CD14-positive monocyte (primary cell): Measurements from ENCODE around the gene MTMR12. TPM values are rescaled to one million over a fixed set of nuclear protein-coding genes. Genes with fewer than 3 reads are reported as not detected.

Source experiments
- DNase-seq, 3 donors: peaks; one replicate each; pipeline ENCODE4 v3.0.0-alpha.2; 2011 to 2022
- H2AFZ ChIP-seq: 2 replicates; pipeline ENCODE4 v1.6.0; 2012; ENCODE audit warnings: mild to moderate bottlenecking, low read depth, low read length, inconsistent platforms; ENCODE audit not compliant: insufficient read depth, poor library complexity, severe bottlenecking
- H3K27ac ChIP-seq, 2 donors: 1 replicate in 1 of 2; 2 replicates in 1 of 2; pipeline ENCODE4 v1.5.1; 2012 to 2013; ENCODE audit warnings: low read length in 2 of 2, control low read depth in 1 of 2, inconsistent platforms in 1 of 2, low read depth in 1 of 2, mild to moderate bottlenecking in 1 of 2
- H3K27me3 ChIP-seq, 2 donors: one replicate each; pipeline versions ENCODE4 v1.6.0 to v1.6.1; 2011 to 2013; ENCODE audit warnings: low read length in 2 of 2; ENCODE audit not compliant: control insufficient read depth in 2 of 2, insufficient read depth in 2 of 2
- H3K36me3 ChIP-seq, 2 donors: replicated peaks in 1 of 2; 1 replicate in 1 of 2; 2 replicates in 1 of 2; pipeline versions ENCODE4 v1.5.1 to v1.6.1; 2012 to 2013; ENCODE audit warnings: low read length in 2 of 2, control low read depth in 1 of 2, inconsistent platforms in 1 of 2, mild to moderate bottlenecking in 1 of 2; ENCODE audit not compliant: insufficient read depth in 2 of 2, control insufficient read depth in 1 of 2
- H3K4me1 ChIP-seq, 2 donors: 1 replicate in 1 of 2; 2 replicates in 1 of 2; pipeline versions ENCODE4 v1.5.1 to v1.6.1; 2012 to 2013; ENCODE audit warnings: low read length in 2 of 2, control low read depth in 1 of 2, inconsistent platforms in 1 of 2, mild to moderate bottlenecking in 1 of 2, moderate library complexity in 1 of 2; ENCODE audit not compliant: insufficient read depth in 2 of 2, control insufficient read depth in 1 of 2
- H3K4me2 ChIP-seq: replicated peaks from 2 replicates; pipeline ENCODE3; 2012; ENCODE audit warnings: low read length, moderate library complexity, mild to moderate bottlenecking; ENCODE audit not compliant: poor library complexity, severe bottlenecking; ENCODE audit errors: extremely low read depth
- H3K4me3 ChIP-seq, 3 experiments: fragments of 200-600 bp in 1 of 3; sonication (generic) in 1 of 3; replicated peaks in 1 of 3; 1 replicate in 2 of 3; 2 replicates in 1 of 3; pipeline ENCODE4 v1.5.1; 2011 to 2013; ENCODE audit warnings: low read length in 3 of 3, mild to moderate bottlenecking in 3 of 3, control low read depth in 2 of 3, low read depth in 2 of 3, inconsistent platforms in 1 of 3, moderate library complexity in 1 of 3
- H3K79me2 ChIP-seq: 2 replicates; pipeline ENCODE4 v1.6.0; 2012; ENCODE audit warnings: mild to moderate bottlenecking, control low read depth, inconsistent platforms, low read length, moderate library complexity; ENCODE audit not compliant: insufficient read depth
- H3K9ac ChIP-seq: 2 replicates; pipeline ENCODE4 v1.6.0; 2017; ENCODE audit warnings: low read length, mild to moderate bottlenecking; ENCODE audit not compliant: insufficient read depth, poor library complexity, severe bottlenecking
- H3K9me3 ChIP-seq, 2 donors: replicated peaks in 1 of 2; 1 replicate in 1 of 2; 2 replicates in 1 of 2; pipeline versions ENCODE4 v1.5.1 to v1.6.1; 2012 to 2013; ENCODE audit warnings: low read length in 2 of 2, control low read depth in 1 of 2; ENCODE audit not compliant: control insufficient read depth in 1 of 2, insufficient read depth in 1 of 2
- H4K20me1 ChIP-seq: 2 replicates; pipeline ENCODE4 v1.6.0; 2012; ENCODE audit warnings: mild to moderate bottlenecking, low read length, control low read depth, moderate library complexity; ENCODE audit not compliant: insufficient read depth
- H3K27ac Mint-ChIP-seq, 7 donors: one replicate each; pipeline ENCODE4 v1.8.0; 2020; ENCODE audit warnings: mild to moderate bottlenecking in 7 of 7, mixed read lengths in 7 of 7, moderate library complexity in 6 of 7, inconsistent platforms in 2 of 7
- H3K27me3 Mint-ChIP-seq, 3 donors: one replicate each; pipeline ENCODE4 v1.8.0; 2021 to 2022; ENCODE audit warnings: low read depth in 3 of 3, mild to moderate bottlenecking in 3 of 3, mixed read lengths in 3 of 3, moderate library complexity in 3 of 3, inconsistent platforms in 1 of 3
- H3K36me3 Mint-ChIP-seq, 2 donors: one replicate each; pipeline ENCODE4 v1.8.0; 2020; ENCODE audit warnings: mixed read lengths in 2 of 2, inconsistent platforms in 1 of 2, mild to moderate bottlenecking in 1 of 2
- H3K4me1 Mint-ChIP-seq: one replicate; pipeline ENCODE4 v1.8.0; 2020; ENCODE audit warnings: mild to moderate bottlenecking, mixed read lengths
- H3K4me3 Mint-ChIP-seq, 2 donors: one replicate each; pipeline ENCODE4 v1.8.0; 2020; ENCODE audit warnings: mild to moderate bottlenecking in 2 of 2, mixed read lengths in 2 of 2, moderate library complexity in 1 of 2
- H3K9me3 Mint-ChIP-seq, 7 donors: one replicate each; pipeline ENCODE4 v1.8.0; 2020 to 2022; ENCODE audit warnings: mixed read lengths in 7 of 7, mild to moderate bottlenecking in 6 of 7, moderate library complexity in 6 of 7, inconsistent platforms in 2 of 7
- WGBS: methylation state at CpG from one replicate; pipeline ENCODE4 v1.1.5; 2013; ENCODE audit warnings: missing lambda C conversion rate; ENCODE audit not compliant: insufficient coverage; 5-methylcytosine and 5-hydroxymethylcytosine counted together
- intact Hi-C, 2 donors: fragments of 100-400 bp; cut with micrococcal nuclease; formaldehyde crosslinking; loops; one replicate each; pipeline versions ENCODE4 v1.15.0 to v1.15.1; 2023
- polyA minus RNA-seq: library from RNA; depleted of rRNA, polyadenylated mRNA; stranded (reverse); fragments of >200 nt; gene quantifications from 2 replicates; pipeline ENCODE4 v1.2.3, GENCODE V29; 2012
- polyA plus RNA-seq, 3 donors: library from polyadenylated mRNA; depleted of rRNA in 1 of 3; unstranded in 2 of 3; stranded (reverse) in 1 of 3; fragments of 300-500 nt in 2 of 3; fragments of >200 nt in 1 of 3; fragmentation: Illumina TruSeq in 2 of 3; gene quantifications; 1 replicate in 2 of 3; 2 replicates in 1 of 3; pipeline ENCODE4 v1.2.3, GENCODE V29; 2012 to 2021
- total RNA-seq, 12 experiments: library from RNA in 1 of 12; stranded (reverse) in 1 of 12; fragments of 120-200 nt in 1 of 12; gene quantifications; one replicate each; pipeline ENCODE4 v1.2.4 and lab custom pipeline; 2013 to 2026; ENCODE audit warnings: mixed read lengths in 6 of 12, inconsistent platforms in 1 of 12
- TF ChIP-seq, protein P1 (sequence below): fragments of 200-600 bp; IDR thresholded peaks from one replicate; pipeline ENCODE4 v1.8.0; 2022; ENCODE audit warnings: antibody characterized with exemption, mild to moderate bottlenecking

The MTMR12 gene, protein sequence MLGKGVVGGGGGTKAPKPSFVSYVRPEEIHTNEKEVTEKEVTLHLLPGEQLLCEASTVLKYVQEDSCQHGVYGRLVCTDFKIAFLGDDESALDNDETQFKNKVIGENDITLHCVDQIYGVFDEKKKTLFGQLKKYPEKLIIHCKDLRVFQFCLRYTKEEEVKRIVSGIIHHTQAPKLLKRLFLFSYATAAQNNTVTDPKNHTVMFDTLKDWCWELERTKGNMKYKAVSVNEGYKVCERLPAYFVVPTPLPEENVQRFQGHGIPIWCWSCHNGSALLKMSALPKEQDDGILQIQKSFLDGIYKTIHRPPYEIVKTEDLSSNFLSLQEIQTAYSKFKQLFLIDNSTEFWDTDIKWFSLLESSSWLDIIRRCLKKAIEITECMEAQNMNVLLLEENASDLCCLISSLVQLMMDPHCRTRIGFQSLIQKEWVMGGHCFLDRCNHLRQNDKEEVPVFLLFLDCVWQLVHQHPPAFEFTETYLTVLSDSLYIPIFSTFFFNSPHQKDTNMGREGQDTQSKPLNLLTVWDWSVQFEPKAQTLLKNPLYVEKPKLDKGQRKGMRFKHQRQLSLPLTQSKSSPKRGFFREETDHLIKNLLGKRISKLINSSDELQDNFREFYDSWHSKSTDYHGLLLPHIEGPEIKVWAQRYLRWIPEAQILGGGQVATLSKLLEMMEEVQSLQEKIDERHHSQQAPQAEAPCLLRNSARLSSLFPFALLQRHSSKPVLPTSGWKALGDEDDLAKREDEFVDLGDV
- total RNA-seq (2013) = 13.5 TPM
- 10 to 100 TPM; 10.3 to 19.0 (median 17.3) TPM for polyA plus RNA-seq
- 7.6 and 9.5 TPM in 2 replicates for polyA minus RNA-seq
- total RNA-seq (lab: John Stamatoyannopoulos, UW) = 7.1 to 38.9 (median 34.2) reads per million in 11 experiments

DNA sequence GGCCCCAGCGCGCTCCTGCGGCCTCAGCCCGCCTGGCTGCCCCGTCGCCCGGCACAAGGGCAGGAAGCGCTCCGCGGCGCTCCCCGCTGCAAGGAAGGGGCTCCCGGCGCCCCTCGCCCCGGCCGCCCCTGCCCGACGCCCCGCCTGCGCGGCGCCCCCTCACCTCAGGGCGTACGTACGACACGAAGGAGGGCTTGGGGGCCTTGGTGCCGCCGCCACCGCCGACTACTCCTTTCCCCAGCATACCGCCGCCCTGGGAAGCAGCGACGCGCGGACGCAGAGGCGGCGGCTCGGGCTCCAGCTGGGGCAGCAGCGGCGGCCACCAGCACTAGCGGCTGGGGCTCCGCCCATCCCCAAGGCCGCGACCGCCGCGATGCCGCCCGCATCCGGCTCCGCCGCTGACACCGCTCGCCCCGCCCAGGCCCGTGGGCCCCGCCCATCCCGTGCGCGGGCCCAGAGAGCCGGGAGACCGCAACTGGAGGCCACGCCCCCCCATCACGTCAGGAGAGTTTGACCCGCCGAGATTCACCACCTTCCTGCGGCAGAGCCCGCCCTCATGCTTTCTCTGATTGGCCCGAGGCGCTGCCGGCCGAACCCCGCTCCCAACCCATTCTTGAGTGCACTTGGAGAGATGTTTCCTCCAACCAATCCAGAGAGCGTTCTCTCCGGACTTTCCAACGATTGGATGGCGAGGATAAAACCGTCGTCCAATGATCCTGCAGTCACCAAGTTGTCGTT, at the start of gene MTMR12:
Gene MTMR12, minus strand, starts transcription at position 345 of the 738 bp plus-strand sequence. Its CDS starts 101 bp downstream, at position 244.
- H3K9me3 ChIP-seq = no peaks in the 10 kb centered on the region
- peak; percentile 99 for DNase-seq
- peak within 1 kb of the TSS; percentile 57 to 88 (median 82) for H3K4me3 ChIP-seq
- peak within 1 kb of the TSS; percentile 91 for H3K9ac ChIP-seq
- Mint-ChIP-seq H3K27me3 (peaks cover 1 to 5% (median 2%) of the 10 kb centered on the region in 3 donors), H3K36me3 (peaks cover 0 to 6% of the 10 kb centered on the region in 2 donors), H3K4me3 (peak within 1 kb of the TSS; percentile 92 to 97), H3K27ac (peak within 1 kb of the TSS; percentile 83 to 94 (median 87)), H3K4me1 (peaks cover 40% of the 10 kb centered on the region), H3K9me3 (no peaks in the 10 kb centered on the region)
- peaks cover 19% of the 10 kb centered on the region for H4K20me1 ChIP-seq
- H2AFZ ChIP-seq = peak within 1 kb of the TSS; percentile 90
- under 1% methylated on average over 68 of the region's 83 CpGs for WGBS
- peaks cover 45% of the 10 kb centered on the region for H3K79me2 ChIP-seq
- TF ChIP-seq, protein P1, sequence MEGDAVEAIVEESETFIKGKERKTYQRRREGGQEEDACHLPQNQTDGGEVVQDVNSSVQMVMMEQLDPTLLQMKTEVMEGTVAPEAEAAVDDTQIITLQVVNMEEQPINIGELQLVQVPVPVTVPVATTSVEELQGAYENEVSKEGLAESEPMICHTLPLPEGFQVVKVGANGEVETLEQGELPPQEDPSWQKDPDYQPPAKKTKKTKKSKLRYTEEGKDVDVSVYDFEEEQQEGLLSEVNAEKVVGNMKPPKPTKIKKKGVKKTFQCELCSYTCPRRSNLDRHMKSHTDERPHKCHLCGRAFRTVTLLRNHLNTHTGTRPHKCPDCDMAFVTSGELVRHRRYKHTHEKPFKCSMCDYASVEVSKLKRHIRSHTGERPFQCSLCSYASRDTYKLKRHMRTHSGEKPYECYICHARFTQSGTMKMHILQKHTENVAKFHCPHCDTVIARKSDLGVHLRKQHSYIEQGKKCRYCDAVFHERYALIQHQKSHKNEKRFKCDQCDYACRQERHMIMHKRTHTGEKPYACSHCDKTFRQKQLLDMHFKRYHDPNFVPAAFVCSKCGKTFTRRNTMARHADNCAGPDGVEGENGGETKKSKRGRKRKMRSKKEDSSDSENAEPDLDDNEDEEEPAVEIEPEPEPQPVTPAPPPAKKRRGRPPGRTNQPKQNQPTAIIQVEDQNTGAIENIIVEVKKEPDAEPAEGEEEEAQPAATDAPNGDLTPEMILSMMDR = no peak
- intact Hi-C loops = loop anchor here (5.0 to 10.0 kb wide), 3 partner anchors 78 to 140 kb away; partner anchors contain the start of gene GOLPH3 (in 1 of the 2)
- peak within 1 kb of the TSS; percentile 87 for H3K4me2 ChIP-seq
- H3K36me3 ChIP-seq = no peaks in the 10 kb centered on the region
- H3K27me3 ChIP-seq = no peaks in the 10 kb centered on the region
- H3K4me1 ChIP-seq = peaks cover 37 to 44% of the 10 kb centered on the region in 2 donors
- H3K27ac ChIP-seq = peak within 1 kb of the TSS; percentile 48 to 86

DNA sequence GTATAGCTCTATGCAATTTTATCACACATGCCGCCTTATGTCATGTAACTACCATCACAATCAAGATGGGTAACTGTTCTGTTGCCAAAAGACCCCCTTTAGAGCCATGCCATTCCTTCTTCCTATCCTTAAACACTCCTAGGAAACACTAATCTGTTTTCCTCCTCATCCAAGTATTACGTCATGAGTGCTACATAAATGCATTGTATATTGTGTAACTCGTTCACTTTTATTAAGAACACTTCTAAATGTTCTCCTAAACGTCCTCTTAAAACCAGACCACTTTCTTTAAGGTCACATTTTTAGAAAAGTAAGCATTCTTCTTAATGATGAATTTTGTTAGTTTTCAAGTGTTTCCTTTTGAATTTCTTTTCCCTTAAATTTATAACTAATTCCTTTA, 49.8 kb upstream of the MTMR12 start:
- H3K27me3 Mint-ChIP-seq = no peaks in the 10 kb centered on the region
- Histone ChIP-seq H3K4me2 (no peak overlapping the region), H2AFZ (no peak overlapping the region), H3K9me3 (no peaks in the 10 kb centered on the region), H3K4me3 (no peak overlapping the region), H4K20me1 (no peaks in the 10 kb centered on the region), H3K36me3 (peaks cover 70 to 85% of the 10 kb centered on the region in 2 donors), H3K79me2 (no peaks in the 10 kb centered on the region), H3K4me1 (no peaks in the 10 kb centered on the region), H3K27ac (no peak overlapping the region), H3K9ac (no peak overlapping the region), H3K27me3 (no peaks in the 10 kb centered on the region)
- peaks cover 54 to 68% of the 10 kb centered on the region in 2 donors for H3K36me3 Mint-ChIP-seq
- TF ChIP-seq, protein P1 = no peak
- no peaks in the 10 kb centered on the region for H3K4me1 Mint-ChIP-seq
- intact Hi-C loops = no loop called here
- no CpG with 5 or more reads among the region's 4 CpGs for WGBS
- H3K27ac Mint-ChIP-seq = peak overlapping the region in 1 of 7 donors; percentile 39
- no peaks in the 10 kb centered on the region for H3K9me3 Mint-ChIP-seq
- no peak overlapping the region for H3K4me3 Mint-ChIP-seq
- no peak for DNase-seq
